ENCODE data around the gene PTPRD.

DNA sequence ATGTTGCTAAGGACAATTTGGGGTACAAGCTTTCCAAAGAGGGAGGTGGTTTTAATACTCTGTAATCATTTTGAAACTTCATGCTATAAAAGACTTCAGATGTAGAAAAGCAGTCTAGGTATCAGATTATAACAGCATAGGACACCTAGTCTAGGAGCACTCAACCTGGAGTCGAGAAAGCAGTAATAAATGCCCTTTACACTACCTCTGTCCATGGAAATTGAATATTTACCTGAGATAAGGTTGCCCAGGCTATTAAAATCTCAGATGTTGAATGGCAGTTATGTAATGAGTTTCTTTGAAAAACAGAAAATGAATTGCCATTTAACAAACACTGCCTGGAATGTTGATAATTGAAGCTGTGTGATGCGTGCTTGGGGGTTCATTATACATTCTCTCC, 2251.4 kb downstream of the PTPRD start:
- TF ChIP-seq ZBTB17 (tag by site-specific recombination; IDR thresholded peaks at IDR 0.05), result no peak
- TF ChIP-seq YY1 (tag by site-specific recombination; IDR thresholded peaks at IDR 0.05), result no peak
- TF ChIP-seq TRIM28 (IDR thresholded peaks at IDR 0.05; ENCODE audit: borderline replicate concordance, low read length), result no peak
